Endothelial cell of umbilical vein (primary cell): ENCODE data around the gene EPB41L1. TPM values are rescaled to one million over a fixed set of nuclear protein-coding genes. Genes with fewer than 3 reads are reported as not detected.

Source experiments
- BruUV-seq: library from RNA; stranded (reverse); fragments of 400-500 nt; replicated peaks from 2 replicates; lab custom pipeline; 2021; lab: Mats Ljungman, UMichigan
- CTCF ChIA-PET: fragments of 300-600, 350-600 bp; sonication (Branson Sonifier 250); formaldehyde crosslinking; loops from one replicate; lab custom pipeline; 2021; ENCODE audit warnings: antibody characterized with exemption, inconsistent platforms; lab: Charles Lee
- POLR2A ChIA-PET: fragments of 300-600, 350-600 bp; sonication (Branson Sonifier 250); formaldehyde crosslinking; loops from one replicate; lab custom pipeline; 2021; ENCODE audit warnings: antibody characterized with exemption, inconsistent platforms; lab: Charles Lee
- DNase-seq: peaks from one replicate; pipeline ENCODE4 v3.0.0-alpha.2; 2011; ENCODE audit warnings: low read depth, low spot score
- FAIRE-seq: peaks from 2 replicates; lab custom pipeline; 2011; peaks lifted over from hg19 to GRCh38; lab: Jason Lieb, UNC
- H2AFZ ChIP-seq: 2 replicates; pipeline ENCODE4 v1.6.0; 2012; ENCODE audit warnings: low read depth, low read length, control low read depth, inconsistent platforms
- H3K27ac ChIP-seq: 2 replicates; pipeline ENCODE4 v1.5.1; 2011; ENCODE audit warnings: low read depth, mild to moderate bottlenecking, control low read depth, low read length, moderate library complexity; ENCODE audit not compliant: insufficient read depth
- H3K27me3 ChIP-seq, 2 experiments: 2 replicates each; pipeline versions ENCODE4 v1.6.0 to v1.6.1; 2011; ENCODE audit warnings: low read length in 2 of 2, mixed read lengths in 1 of 2; ENCODE audit not compliant: control insufficient read depth in 2 of 2, insufficient read depth in 2 of 2
- H3K36me3 ChIP-seq, 2 experiments: 2 replicates in 1 of 2; 3 replicates in 1 of 2; pipeline ENCODE4 v1.5.1; 2011; ENCODE audit warnings: low read length in 2 of 2, mild to moderate bottlenecking in 1 of 2, moderate library complexity in 1 of 2; ENCODE audit not compliant: control insufficient read depth in 2 of 2, insufficient read depth in 2 of 2; ENCODE audit errors: extremely low read depth in 1 of 2
- H3K4me1 ChIP-seq: 3 replicates; pipeline ENCODE4 v1.5.1; 2011; ENCODE audit warnings: mild to moderate bottlenecking, low read length; ENCODE audit not compliant: control insufficient read depth, insufficient read depth; ENCODE audit errors: extremely low read depth
- H3K4me2 ChIP-seq: 2 replicates; pipeline ENCODE4 v1.6.1; 2011; ENCODE audit warnings: low read length, control low read depth, mixed read lengths; ENCODE audit not compliant: insufficient read depth
- H3K4me3 ChIP-seq, 3 experiments: fragments of 200-600 bp in 1 of 3; sonication (generic), shearing (Covaris generic) in 1 of 3; replicated peaks in 1 of 3; 2 replicates each; pipeline ENCODE4 v1.5.1; 2011 to 2016; ENCODE audit warnings: control low read depth in 3 of 3, low read length in 3 of 3, mild to moderate bottlenecking in 2 of 3, inconsistent platforms in 1 of 3, low read depth in 1 of 3, moderate library complexity in 1 of 3; ENCODE audit not compliant: insufficient read depth in 1 of 3
- H3K79me2 ChIP-seq: 2 replicates; pipeline ENCODE4 v1.6.0; 2012; ENCODE audit warnings: low read length, inconsistent platforms; ENCODE audit not compliant: control insufficient read depth, insufficient read depth
- H3K9ac ChIP-seq: replicated peaks from 2 replicates; pipeline ENCODE3; 2011; ENCODE audit warnings: low read length, control low read depth; ENCODE audit not compliant: insufficient read depth; ENCODE audit errors: extremely low read depth
- H3K9me1 ChIP-seq: replicated peaks from 3 replicates; pipeline ENCODE4 v1.6.0; 2011; ENCODE audit warnings: mild to moderate bottlenecking, low read length; ENCODE audit not compliant: control insufficient read depth, insufficient read depth; ENCODE audit errors: extremely low read depth
- H3K9me3 ChIP-seq: replicated peaks from 2 replicates; pipeline ENCODE4 v1.5.1; 2012; ENCODE audit warnings: low read length, inconsistent platforms; ENCODE audit not compliant: control insufficient read depth, insufficient read depth
- H4K20me1 ChIP-seq: replicated peaks from 2 replicates; pipeline ENCODE3; 2011; ENCODE audit warnings: mild to moderate bottlenecking, low read length; ENCODE audit not compliant: control insufficient read depth, insufficient read depth; ENCODE audit errors: extremely low read depth
- CTCF ChIP-seq, 2 donors: IDR thresholded peaks; 1 replicate in 1 of 2; 2 replicates in 1 of 2; pipeline ENCODE4 v1.5.1; 2011; ENCODE audit warnings: low read length in 2 of 2, mild to moderate bottlenecking in 2 of 2, moderate library complexity in 2 of 2, control low read depth in 1 of 2, inconsistent platforms in 1 of 2, low read depth in 1 of 2; ENCODE audit not compliant: insufficient read depth in 1 of 2; ENCODE audit errors: extremely low read depth in 1 of 2
- EZH2 ChIP-seq: IDR thresholded peaks from 2 replicates; pipeline ENCODE4 v1.6.1; 2012; ENCODE audit warnings: borderline replicate concordance, low read depth, mild to moderate bottlenecking, moderate library complexity, low read length, inconsistent platforms; ENCODE audit not compliant: severe bottlenecking
- FOS ChIP-seq: IDR thresholded peaks from 2 replicates; pipeline ENCODE4 v1.6.1; 2011; ENCODE audit warnings: mild to moderate bottlenecking, low read length, moderate library complexity, borderline replicate concordance; ENCODE audit not compliant: insufficient read depth
- GATA2 ChIP-seq: IDR thresholded peaks from 2 replicates; pipeline ENCODE4 v1.7.0; 2011; ENCODE audit warnings: low read depth, mild to moderate bottlenecking, moderate library complexity, mixed read lengths, low read length; ENCODE audit not compliant: insufficient read length, insufficient read depth
- JUN ChIP-seq: IDR thresholded peaks from 2 replicates; pipeline ENCODE4 v1.6.1; 2011; ENCODE audit warnings: borderline replicate concordance, low read depth; ENCODE audit not compliant: insufficient read length, insufficient read depth
- MAX ChIP-seq: IDR thresholded peaks from 2 replicates; pipeline ENCODE4 v1.6.1; 2011; ENCODE audit not compliant: insufficient read depth, insufficient read length
- MYC ChIP-seq: IDR thresholded peaks from one replicate; pipeline ENCODE4 v1.6.1; 2011; ENCODE audit warnings: mild to moderate bottlenecking, low read depth, low read length
- POLR2A ChIP-seq: IDR thresholded peaks from 2 replicates; pipeline ENCODE4 v1.6.1; 2012; ENCODE audit warnings: low read depth, mild to moderate bottlenecking, control low read depth, low read length
- POLR2AphosphoS5 ChIP-seq: IDR thresholded peaks from 2 replicates; pipeline ENCODE4 v1.6.1; 2012; ENCODE audit warnings: low read depth, mild to moderate bottlenecking, control low read depth, low read length, moderate library complexity; ENCODE audit not compliant: insufficient read depth
- dilution Hi-C: fragments of 300-500 bp; cut with MboI; formaldehyde crosslinking; loops from one replicate; pipeline ENCODE4 v1.15.0; 2019; ENCODE audit warnings: low sequenced_read_pairs; ENCODE audit not compliant: extremely low pct_ligation_motif_present
- intact Hi-C: fragments of 100-400 bp; cut with micrococcal nuclease; formaldehyde crosslinking; loops from one replicate; pipeline ENCODE4 v1.10.0; 2022
- polyA plus RNA-seq, 4 experiments: library from polyadenylated mRNA; depleted of rRNA in 3 of 4; stranded (reverse) in 3 of 4; unstranded in 1 of 4; fragments of >200 nt; gene quantifications; 2 replicates each; pipeline versions ENCODE4 v1.2.1 to v1.2.3, GENCODE V29; 2011 to 2012; ENCODE audit warnings: missing spikeins in 1 of 4
- total RNA-seq: library from RNA; stranded (reverse); gene quantifications from 2 replicates; pipeline ENCODE4 v1.2.3, GENCODE V29; 2021

EPB41L1 gene
- total and polyA plus RNA-seq, 2 donors (not counting 3 experiments of a cell fraction or from before 2014, with no cell fraction given): 6.1 to 12.2 TPM

GRCh38 chr20:36119537-36119936 is 35.0 kb upstream of the EPB41L1 start:
- H3K79me2 ChIP-seq: no peaks in the 10 kb centered on the region
- intact Hi-C loops: no loop called here
- no peaks in the 10 kb centered on the region for H3K36me3 ChIP-seq
- H3K27ac ChIP-seq: no peak overlapping the region
- H3K4me2 ChIP-seq: no peak overlapping the region
- H3K9me3 ChIP-seq: no peaks in the 10 kb centered on the region
- FAIRE-seq (no peak), DNase-seq (no peak)
- H3K9me1 ChIP-seq: no peaks in the 10 kb centered on the region
- peaks cover 3 to 14% of the 10 kb centered on the region in 2 experiments for H3K27me3 ChIP-seq
- no peak overlapping the region for H3K9ac ChIP-seq
- POLR2A ChIA-PET: no interaction called here
- CTCF ChIA-PET: interaction anchor here (0.7 to 1.1 kb wide), 3 partner anchors 11 to 127 kb away, joined by 3 read pairs; no protein-coding TSS in a partner anchor
- BruUV-seq: no TSS peak
- no peaks in the 10 kb centered on the region for H4K20me1 ChIP-seq
- dilution Hi-C loops: no loop called here
- no peak for TF ChIP-seq POLR2AphosphoS5
- TF ChIP-seq FOS: no peak
- no peak for TF ChIP-seq GATA2
- TF ChIP-seq MAX: no peak
- no peak for TF ChIP-seq POLR2A
- TF ChIP-seq MYC: no peak
- no peak for TF ChIP-seq CTCF (IDR thresholded peaks at IDR 0.05; ENCODE audit: extremely low read depth in 1 of 2, insufficient read depth in 1 of 2, low read depth in 1 of 2, low read length in 2 of 2)
- no peak for TF ChIP-seq JUN
- TF ChIP-seq EZH2: no peak
- H3K4me1 ChIP-seq: no peaks in the 10 kb centered on the region
- H2AFZ ChIP-seq: no peak overlapping the region
- H3K4me3 ChIP-seq: no peak overlapping the region
